Astrocyte of the hippocampus (primary cell): ENCODE results near the gene UNC5CL.
A peak's percentile ranks its signal among the peaks of the same experiment; 100 is the strongest.
"Not testable (repeated sequence)": the region's sequence is repeated elsewhere in the genome, so short reads cannot be mapped to it uniquely, and the experiment has no call there.

ENCODE experiments used
- DNase-seq: peaks from one replicate; pipeline ENCODE4 v3.0.0; 2011; ENCODE audit warnings: low read depth, low spot score

Gene UNC5CL

DNA sequence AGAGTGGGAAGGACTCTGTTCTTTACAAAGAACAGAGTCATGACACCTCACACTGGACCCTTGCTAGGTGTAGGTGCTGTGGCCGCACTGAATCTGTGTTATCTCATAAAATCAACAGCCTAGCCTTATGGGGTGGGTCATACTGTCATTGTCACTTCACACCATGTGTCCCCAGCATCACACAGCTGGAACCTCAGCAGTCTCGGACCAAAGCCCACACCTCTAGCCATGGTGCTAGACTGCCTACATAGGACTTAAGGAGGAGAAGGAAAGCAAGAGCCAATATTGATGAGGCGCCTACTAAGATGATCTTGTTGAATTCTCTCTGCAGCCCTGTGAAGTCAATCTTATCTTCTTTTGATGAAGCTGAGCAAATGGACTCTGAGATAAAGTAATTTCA is 31.0 kb downstream of the UNC5CL start:
- no peak for DNase-seq

DNA sequence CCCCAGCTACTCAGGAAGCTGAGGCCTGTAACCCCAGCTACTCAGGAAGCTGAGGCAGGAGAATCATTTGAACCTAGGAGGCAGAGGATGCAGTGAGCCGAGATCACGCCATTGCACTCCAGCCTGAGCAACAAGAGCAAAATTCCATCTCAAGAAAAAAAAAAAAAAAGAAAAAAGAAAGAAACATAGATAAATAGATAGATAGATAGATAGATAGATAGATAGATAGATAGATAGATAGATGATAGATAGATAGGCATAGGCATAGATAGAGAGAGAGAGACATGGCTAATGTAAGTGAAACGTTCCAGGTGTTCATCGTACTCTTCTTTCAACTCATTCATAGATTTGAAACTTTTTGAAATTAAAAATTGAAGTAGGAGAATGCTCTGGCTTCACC is 32.0 kb downstream of the UNC5CL start:
- not testable (repeated sequence) for DNase-seq

DNA sequence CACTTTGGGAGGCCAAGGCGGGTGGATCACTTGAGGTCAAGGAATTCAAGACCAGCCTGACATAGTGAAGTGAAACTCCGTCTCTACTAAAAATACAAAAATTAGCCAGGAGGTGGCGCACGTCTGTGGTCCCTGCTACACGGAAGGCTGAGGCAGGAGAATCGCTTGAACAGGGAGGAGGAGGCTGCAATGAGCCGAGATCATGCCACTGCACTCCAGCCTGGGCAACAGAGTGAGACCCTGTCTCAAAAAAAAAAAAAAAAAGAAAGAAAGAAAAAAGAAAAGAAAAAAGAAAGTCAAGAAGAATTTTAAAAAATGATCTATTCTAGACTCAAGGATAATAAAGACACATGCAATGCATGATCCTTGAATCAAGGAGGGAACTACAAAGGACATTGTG is 32.8 kb downstream of the UNC5CL start:
- peak; percentile 25 for DNase-seq

DNA sequence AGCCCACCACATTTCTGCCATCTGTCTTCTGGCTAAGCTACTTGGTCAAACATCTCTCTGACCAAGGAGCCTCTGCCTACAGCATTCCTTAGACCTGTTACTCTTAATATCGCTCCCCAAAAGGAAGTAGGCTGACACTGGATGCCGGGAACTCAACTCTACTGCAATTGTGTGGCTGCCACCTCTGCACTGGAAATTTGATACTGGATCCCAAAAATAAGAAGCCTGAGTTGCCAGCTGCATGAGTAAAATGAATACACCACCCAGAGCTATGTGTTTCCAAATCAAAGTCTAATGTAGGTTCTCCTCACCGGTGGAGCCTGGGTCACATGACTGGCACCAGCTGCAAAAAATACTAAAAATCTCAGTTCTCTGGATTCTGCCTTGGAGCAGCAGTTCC is 36.9 kb downstream of the UNC5CL start:
- DNase-seq: no peak

DNA sequence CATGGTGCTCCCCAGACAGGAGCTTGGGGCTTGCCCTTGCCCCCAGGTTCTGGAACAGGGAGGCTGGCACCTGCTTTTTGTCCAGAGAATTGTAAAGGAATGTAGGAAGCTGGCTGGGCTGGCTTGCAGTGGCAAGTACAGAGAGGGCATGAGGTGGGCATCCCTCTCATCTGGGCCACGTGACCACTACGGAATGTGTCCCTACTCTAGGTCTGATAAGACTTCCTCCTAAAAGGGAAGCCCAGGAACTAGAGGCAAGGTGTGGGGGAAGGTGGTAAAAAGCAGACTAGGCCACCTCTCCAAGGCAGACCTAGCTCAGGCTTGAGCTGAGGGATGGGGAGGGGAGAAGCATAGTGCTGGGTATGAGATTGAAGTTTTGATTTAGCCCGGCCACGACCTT is 38.8 kb downstream of the UNC5CL start:
- no peak for DNase-seq

DNA sequence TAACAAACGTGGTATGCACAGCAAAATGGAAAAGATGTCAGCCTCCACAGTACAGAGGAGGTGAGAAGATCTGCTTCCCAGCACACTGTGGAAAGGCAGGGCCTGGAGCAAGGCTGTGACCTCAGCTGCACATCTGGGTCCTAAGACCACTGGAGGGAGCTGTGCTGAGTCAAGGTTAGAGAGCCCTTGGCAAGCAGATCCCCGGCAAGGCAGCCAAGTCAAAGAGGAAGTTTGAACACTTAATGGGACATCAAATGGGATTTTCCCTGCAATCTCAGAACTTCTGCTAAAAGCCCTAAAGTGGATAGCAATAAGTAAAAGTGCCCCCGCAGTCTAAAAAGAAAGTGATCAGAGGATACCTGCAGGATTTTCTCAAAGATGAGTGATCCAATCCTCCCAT is 39.5 kb downstream of the UNC5CL start:
- peak; percentile 31 for DNase-seq

DNA sequence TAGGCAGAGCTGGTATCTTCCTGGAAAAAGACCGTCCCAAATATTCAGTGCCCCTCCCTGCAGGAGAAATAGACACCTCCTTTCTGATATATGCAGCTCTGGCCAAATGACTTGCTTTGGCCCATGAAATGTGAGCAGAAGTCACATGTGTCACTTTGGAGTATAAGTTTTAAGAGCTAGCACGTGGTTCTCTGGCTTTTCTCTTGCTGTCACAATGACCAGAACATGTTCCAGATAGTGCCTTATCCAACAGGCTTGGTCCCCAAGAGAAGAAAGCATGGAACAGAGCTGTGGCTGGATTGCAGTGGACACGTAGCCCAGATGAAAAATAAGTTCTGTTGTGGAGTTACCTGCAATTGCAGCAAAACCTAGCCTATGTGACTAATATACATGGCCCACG is 40.4 kb downstream of the UNC5CL start:
- DNase-seq: no peak

DNA sequence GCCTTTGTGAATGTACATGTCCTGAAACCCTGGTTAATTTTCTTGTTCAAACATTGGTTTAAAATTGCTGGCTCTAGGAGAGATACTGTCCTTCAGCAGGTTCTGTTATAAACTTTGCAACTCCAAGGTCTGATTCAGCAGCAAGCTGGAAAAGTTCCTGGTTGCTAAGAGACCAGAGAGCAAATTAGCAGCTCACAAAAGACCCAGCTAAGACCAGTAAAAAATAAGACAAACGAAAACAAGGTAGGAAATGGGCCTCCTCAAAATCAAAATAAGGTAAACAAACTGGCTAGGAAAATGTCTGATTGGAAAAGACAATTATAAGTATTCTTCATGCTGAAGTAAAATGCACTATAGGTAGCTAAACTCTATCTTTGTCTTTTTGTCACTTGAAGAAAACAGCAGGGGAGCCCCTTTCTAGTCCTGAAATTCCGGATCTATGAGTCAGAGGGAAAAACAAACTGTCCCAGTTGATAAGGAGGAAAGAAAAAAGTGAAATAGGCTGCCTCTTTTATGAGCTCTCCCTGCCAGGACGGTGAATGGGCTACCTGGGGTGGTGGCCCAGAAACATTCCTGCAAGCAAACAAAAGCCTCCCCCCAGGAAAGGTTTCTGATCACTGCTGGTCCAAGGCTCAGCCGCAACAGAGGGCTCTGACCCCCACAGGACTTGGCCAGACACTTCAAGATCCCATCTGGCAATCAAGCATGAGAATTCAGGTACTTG is 41.6 kb downstream of the UNC5CL start:
- peak; percentile 92 for DNase-seq

DNA sequence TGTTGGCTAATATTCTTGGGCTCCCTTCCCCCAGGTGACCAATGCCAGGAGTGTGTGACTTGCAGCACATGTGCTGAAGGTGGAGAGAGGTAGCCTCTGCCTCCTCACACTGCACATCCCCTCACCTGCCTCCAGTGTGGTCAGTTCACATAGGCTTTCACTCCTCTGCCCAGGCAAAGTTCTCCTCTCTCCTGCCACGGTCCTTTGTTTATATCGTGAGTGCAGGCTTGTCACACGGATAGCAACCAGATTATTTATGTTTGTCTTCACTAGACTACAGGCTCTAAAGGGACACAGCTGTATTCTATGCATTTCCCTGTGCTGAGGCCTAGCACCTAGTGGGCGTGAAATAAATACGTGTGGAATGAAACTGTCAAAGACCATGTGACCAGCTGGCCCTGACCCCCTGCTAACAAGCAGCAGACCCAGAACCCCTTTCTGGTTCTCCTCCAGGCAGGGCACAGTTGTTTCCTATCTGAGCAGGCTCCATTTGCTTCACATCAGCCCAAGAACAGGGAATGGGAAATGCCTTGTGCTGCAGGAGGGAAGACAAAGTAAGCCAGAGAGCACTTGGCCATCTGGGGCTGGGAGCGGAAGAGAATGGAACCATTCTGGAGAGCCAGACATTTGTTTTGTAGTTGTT is 42.3 kb downstream of the UNC5CL start:
- DNase-seq: peak; percentile 54

DNA sequence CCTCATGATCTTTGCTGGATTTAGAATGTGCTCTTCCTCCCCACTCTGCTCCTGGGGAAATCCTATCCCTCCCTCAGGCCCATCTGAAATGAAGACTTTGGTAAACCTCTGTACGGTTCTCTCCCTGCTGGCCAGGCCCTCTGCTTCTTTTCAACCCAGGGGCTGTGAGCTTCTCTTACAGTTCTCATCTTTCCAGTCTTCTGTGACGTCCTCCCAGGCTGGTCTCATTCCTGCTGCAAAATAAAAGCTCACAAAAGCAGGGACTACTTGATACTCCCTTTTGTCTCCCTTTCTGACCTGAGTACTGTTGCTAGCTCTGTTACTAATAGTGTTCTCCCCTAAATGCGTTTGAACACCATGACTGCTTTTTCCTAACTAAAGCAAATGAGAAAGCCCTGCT is 46.3 kb downstream of the UNC5CL start:
- no peak for DNase-seq

DNA sequence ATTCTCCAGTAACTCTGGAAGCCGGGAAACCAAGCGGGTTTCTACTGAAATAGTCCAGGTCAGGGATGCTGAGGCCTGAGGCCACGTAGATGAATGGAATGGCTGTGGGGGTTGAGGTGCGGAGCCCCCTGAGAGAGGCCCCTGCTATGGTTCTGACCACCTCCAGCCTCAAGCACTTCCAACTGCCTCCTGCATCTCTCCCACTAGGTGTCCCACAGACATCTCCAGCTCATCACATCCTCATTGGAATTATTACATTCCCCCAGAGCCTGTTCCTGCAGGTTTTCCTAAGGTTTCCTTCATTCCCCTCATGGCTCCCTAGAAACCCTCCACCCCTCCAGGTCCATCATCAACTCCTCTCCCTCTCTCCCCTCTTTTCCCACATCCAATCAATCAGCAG is 48.7 kb downstream of the UNC5CL start:
- DNase-seq: no peak

DNA sequence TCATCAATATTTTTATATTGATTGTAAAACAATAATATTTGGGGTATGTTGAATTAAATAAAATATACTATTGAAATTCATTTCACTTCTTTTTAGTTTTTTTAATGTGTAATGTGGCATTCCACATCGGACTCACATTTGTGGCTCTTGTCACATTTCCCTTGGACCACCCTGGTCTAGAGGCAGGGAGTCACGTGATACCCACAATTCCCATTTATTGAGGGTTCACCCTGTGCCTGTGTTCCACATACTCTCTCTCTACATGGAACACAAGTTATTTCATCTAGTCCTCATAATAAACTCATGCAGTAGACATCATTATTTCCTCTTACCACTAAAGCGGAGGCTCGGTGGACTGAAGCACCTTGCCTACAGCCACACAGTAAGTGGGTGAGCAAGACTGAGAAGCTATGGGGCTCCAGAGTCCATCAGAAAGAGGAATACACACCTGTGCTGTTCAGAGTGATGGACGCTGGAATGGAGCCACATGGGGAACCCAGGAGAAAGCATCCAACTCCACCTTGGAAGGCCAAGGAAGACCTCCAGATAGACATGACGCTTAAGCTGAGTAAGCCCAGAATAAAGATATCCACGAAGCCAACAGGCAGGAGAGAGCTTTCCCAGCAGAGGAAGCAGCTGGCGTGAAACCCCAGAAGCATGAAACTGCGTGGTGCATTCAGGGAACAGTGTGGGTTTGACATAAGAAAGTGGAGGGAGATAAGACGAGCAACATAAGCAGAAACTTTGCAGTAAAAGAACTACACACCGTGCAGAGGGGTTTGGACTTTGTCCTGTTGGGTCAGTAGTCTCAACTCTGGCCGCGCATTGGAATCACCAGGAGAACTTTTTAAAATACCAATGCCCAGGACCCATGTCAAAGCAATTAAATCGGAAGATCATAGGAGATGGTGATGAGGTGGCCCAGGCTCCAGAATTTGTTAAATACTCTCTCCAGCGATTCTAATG is 49.5 kb downstream of the UNC5CL start:
- no peak for DNase-seq

DNA sequence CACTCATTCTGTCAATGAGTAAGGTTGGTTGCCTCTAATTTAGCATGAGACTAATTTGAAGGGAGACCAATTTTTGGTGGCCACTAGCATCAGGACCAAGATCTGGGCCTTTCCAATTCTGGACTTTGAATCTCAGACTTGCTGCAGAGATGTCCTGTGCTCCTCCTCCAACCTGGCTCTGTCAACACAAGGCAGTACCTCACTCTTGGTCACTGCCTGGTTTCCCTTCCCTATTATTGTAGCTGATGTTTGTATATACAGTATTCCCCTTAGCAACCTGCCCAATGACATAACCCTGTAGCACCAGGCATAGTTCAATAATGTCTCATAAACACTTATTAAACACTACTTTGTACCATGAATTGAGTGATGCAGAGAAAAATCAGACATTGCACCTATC is 50.4 kb downstream of the UNC5CL start:
- DNase-seq: no peak

DNA sequence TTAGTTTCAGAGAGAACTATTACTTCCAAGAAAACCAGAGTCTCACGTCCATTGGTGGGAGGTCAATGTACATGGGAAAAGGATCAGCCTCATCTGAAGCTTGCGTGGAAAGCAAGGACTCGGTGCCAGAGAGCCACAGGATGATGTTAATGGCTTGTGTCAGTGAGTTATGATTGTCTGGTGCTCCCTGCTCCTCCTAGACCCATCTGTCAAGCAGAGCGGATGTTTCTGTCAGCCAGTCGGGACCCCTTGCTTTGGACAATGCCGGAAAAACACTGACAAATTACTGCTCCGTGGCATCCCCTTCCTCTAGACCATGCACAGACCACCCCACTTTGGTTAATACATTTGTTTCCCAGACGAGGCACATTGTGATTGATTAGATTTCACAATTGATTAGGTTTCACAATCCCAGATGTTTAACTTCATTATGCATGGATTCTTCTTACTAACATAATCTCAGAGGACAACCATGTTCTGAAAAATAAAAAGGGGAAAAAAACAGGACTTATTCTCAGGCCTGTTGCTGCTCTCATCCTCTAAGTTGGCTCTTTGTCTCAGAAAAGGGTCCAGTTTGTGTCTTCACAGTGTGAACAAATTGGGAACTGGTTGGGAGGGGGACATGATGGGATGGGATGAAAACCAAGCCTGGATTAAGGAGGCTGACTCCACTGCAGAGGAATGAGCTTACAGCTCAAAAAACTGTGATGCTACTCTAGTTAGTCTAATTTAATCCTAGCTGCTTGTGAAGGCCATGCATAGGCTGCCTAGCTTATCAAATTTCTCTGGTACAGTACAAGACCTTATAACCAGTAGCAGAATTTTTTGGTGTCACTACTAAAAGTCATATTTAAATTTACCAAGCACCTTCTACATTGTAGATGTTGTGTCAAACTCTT is 51.9 kb downstream of the UNC5CL start:
- DNase-seq: no peak

DNA sequence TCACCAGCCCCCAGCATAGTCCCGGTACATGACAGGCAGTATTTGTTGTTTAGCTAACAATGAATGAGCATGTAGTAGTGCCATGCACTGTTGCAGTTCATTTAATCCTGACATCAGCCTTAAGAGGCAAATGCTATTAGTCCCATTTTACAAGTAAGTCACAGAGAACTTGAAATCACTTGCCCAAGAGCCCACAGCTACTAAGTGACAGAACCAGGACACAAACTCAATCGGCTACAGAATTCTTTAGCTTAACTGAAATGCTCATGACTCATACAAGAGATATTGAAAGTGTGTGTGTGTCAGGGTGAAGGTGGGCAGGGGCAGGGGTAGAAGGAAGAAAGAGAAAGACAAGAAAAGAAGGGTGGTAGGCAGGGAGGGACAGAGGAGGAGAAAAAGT is 52.7 kb downstream of the UNC5CL start:
- DNase-seq: peak; percentile 34

DNA sequence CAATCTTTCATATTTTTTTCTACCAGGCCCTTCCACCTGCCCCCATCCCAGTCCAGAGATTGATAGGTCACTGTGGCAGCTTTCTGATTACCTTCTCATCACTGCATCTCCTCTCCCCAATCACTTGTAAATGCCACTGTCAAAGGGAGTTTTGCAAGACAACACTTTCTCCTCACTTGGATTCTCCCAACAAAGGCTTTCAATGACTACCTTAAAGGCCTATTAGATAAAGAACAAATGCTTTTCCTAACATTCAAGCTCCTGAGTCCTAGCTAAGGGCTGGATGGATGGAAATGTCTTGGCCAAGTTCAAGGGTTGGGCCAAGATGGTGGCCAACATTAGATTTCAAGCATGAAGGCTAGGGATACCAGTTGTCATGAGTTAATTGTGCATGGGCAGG is 55.3 kb downstream of the UNC5CL start:
- DNase-seq: no peak

DNA sequence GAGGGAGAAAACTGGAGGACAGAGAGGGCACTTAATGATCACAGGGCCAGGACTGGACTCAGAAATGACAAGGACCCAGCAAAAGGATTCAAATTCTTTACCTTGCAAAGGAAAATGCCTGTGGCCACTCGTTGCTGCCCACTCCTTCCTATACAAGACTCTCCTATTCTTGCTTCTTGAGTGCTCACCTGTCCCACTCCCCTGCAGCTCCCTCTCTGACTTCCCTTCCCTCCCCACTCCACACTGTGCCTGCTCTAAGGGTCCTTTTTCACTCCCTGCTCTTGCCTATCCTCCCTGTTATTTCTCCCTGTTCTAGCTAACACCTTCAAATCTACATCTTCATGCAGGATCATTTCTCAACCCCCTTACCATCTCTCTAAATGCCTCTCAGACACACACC is 56.1 kb downstream of the UNC5CL start:
- no peak for DNase-seq

DNA sequence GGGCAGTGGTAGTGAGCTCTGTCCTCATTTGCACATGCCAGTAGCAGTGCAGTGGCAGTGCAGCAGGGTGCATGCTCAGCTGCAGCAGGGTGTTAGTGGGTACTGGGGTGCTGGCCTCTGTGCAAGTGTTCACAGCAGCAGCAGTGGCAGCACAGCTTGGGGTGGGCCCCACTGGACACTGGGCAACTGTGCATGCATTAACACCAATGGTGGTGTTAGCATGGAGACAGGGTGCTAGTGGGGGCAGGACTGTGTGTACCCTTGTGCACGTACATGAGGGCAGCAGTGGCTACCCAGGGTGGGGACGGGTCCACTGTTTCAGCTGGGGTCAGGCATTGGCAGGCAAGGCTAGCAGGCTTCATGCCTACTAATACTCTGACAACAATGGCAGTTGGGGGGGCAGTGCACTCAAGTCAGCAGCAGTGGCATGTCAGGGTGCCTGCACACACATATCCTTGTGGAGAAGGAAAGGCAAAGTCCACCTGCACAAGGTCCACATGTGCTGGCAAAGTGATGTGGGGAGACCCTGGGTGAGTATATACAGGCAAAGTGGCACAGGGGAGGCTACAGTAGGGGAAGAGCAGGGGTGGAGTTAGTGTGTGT is 60.2 kb downstream of the UNC5CL start:
- DNase-seq: no peak

DNA sequence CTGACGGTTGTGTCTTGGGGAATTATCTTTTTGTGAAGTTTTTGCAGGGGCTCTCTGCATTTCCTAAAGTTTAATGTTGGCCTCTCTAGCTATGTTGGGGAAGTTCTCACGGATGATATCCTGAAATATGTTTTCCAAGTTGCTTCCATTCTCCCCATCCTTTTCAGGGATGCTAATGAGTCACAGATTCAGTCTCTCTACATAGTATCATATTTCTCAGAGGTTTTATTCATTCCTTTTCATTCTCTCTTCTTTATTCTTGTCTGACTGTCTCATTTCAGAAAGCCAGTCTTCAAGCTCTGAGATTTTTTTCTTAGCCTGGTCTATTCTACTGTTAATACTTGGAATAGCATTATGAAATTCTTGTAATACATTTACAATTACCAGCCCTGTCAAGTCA is 61.3 kb downstream of the UNC5CL start:
- DNase-seq: no peak

DNA sequence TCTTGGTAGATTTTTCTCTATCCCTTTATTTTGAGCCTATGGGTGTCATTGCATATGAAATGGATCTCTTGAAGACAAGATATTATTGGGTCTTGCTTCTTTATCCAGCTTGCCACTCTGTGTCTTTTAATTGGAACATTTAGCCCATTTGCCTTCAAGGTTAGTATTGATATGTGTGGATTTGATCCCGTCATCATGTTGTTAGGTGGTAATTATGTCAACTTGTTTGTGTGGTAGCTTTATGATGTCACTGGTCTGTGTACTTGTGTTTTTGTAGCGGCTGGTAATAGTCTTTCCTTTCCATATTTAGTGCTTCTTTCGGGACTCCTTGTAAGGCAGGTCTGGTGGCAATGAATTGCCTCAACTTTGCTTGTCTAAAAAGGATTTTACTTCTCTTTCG is 61.9 kb downstream of the UNC5CL start:
- no peak for DNase-seq
